M059J (cell line): ENCODE results near the gene CROCC. TPM values are rescaled to one million over a fixed set of nuclear protein-coding genes. Genes with fewer than 3 reads are reported as not detected.
"Not testable (repeated sequence)": the region's sequence is repeated elsewhere in the genome, so short reads cannot be mapped to it uniquely, and the experiment has no call there.

Experiments
- DNase-seq: peaks from one replicate; pipeline ENCODE4 v3.0.0-alpha.2; 2012; ENCODE audit warnings: low read depth
- total RNA-seq: library from RNA; depleted of rRNA; stranded (reverse); fragments of >200 nt; shearing (Covaris generic); gene quantifications from 2 replicates; pipeline ENCODE4 v1.2.3, GENCODE V29; 2014

The CROCC gene
- total RNA-seq, 1 experiment from 2014 or later: 4.6 TPM

GRCh38 chr1:16939386-16940180, 17.9 kb downstream of the CROCC start:
- DNase-seq: not testable (repeated sequence)

- DNase-seq: no peak
Measured at GRCh38 chr1:16944038-16944437, 22.3 kb downstream of the CROCC start.

- not testable (repeated sequence) for DNase-seq
Measured at GRCh38 chr1:16945512-16945911, 23.8 kb downstream of the CROCC start.

- not testable (repeated sequence) for DNase-seq
Measured at GRCh38 chr1:16946185-16946584, 24.5 kb downstream of the CROCC start.

GRCh38 chr1:16946646-16947045, 24.9 kb downstream of the CROCC start:
- no peak for DNase-seq

GRCh38 chr1:16948282-16948891, 26.7 kb downstream of the CROCC start:
- DNase-seq: peak; percentile 93

GRCh38 chr1:16949026-16949425, 27.3 kb downstream of the CROCC start:
- DNase-seq: peak; percentile 91

- DNase-seq: not testable (repeated sequence)
Measured at GRCh38 chr1:16952376-16952775, 30.6 kb downstream of the CROCC start.

- no peak for DNase-seq
Measured at GRCh38 chr1:16954579-16954978, 32.8 kb downstream of the CROCC start.

- no peak for DNase-seq
Measured at GRCh38 chr1:16955186-16955585, 33.5 kb downstream of the CROCC start.

GRCh38 chr1:16956775-16957174, 35.0 kb downstream of the CROCC start:
- no peak for DNase-seq

- no peak for DNase-seq
Measured at GRCh38 chr1:16957731-16958130, 36.0 kb downstream of the CROCC start.

GRCh38 chr1:16958475-16958874, 36.7 kb downstream of the CROCC start:
- DNase-seq: no peak

- DNase-seq: peak; percentile 64
Measured at GRCh38 chr1:16960560-16961296, 39.0 kb downstream of the CROCC start.

GRCh38 chr1:16961297-16962133, 39.8 kb downstream of the CROCC start:
- no peak for DNase-seq

- not testable (repeated sequence) for DNase-seq
Measured at GRCh38 chr1:16964169-16964568, 42.4 kb downstream of the CROCC start.

- DNase-seq: no peak
Measured at GRCh38 chr1:16965486-16966067, 43.8 kb downstream of the CROCC start.

- DNase-seq: no peak
Measured at GRCh38 chr1:16966282-16966681, 44.6 kb downstream of the CROCC start.

- DNase-seq: peak; percentile 88
Measured at GRCh38 chr1:16967095-16967575, 45.4 kb downstream of the CROCC start.

GRCh38 chr1:16967962-16968361, 46.2 kb downstream of the CROCC start:
- no peak for DNase-seq

GRCh38 chr1:16968372-16968771, 46.6 kb downstream of the CROCC start:
- DNase-seq: no peak
